Activated CD8-positive, alpha-beta T cell treated with anti-CD3 and anti-CD28 coated beads for 36 hours (primary cell): ENCODE measurements around the gene LGI1. TPM values are rescaled to one million over a fixed set of nuclear protein-coding genes. Genes with fewer than 3 reads are reported as not detected.

Experiments used
- ATAC-seq: fragments of 200-7000 bp; cut with Tn5 transposase; one replicate; pipeline ENCODE4 v1.10.0; 2021; ENCODE audit warnings: mild to moderate bottlenecking, moderate library complexity
- CTCF ChIA-PET: fragments of 350-600 bp; sonication (Branson Sonifier 250); formaldehyde crosslinking; loops from one replicate; lab custom pipeline; 2021; ENCODE audit warnings: antibody characterized with exemption; lab: Charles Lee
- POLR2A ChIA-PET: fragments of 350-600 bp; sonication (Branson Sonifier 250); formaldehyde crosslinking; loops from one replicate; lab custom pipeline; 2021; ENCODE audit warnings: antibody characterized with exemption; lab: Charles Lee
- DNase-seq: peaks from one replicate; pipeline ENCODE4 v3.0.0-alpha.2; 2020
- H3K27ac Mint-ChIP-seq: one replicate; pipeline ENCODE4 v1.8.0; 2021; ENCODE audit warnings: mild to moderate bottlenecking, mixed read lengths
- H3K27me3 Mint-ChIP-seq: one replicate; pipeline ENCODE4 v1.8.0; 2021; ENCODE audit warnings: mixed read lengths
- H3K36me3 Mint-ChIP-seq: one replicate; pipeline ENCODE4 v1.8.0; 2021; ENCODE audit warnings: low read depth, mixed read lengths
- H3K4me1 Mint-ChIP-seq: one replicate; pipeline ENCODE4 v1.8.0; 2021; ENCODE audit warnings: low read depth, mixed read lengths
- H3K4me3 Mint-ChIP-seq: one replicate; pipeline ENCODE4 v1.8.0; 2021; ENCODE audit warnings: mild to moderate bottlenecking, moderate library complexity, mixed read lengths
- H3K9me3 Mint-ChIP-seq: one replicate; pipeline ENCODE4 v1.8.0; 2021; ENCODE audit warnings: mixed read lengths
- CTCF ChIP-seq: fragments of 200-600 bp; IDR thresholded peaks from one replicate; pipeline ENCODE4 v1.8.0; 2022; ENCODE audit warnings: antibody characterized with exemption, mild to moderate bottlenecking
- intact Hi-C: fragments of 100-400 bp; cut with micrococcal nuclease; formaldehyde crosslinking; loops from one replicate; pipeline ENCODE4 v1.10.0; 2022
- total RNA-seq, 2 experiments: library from RNA; stranded (reverse); gene quantifications; one replicate each; pipeline ENCODE4 v1.2.3, GENCODE V29; 2021

Gene LGI1
- total RNA-seq, 2 experiments from 2014 or later = not detected

GRCh38 chr10:93841961-93842360, 84.2 kb downstream of the LGI1 start:
- Mint-ChIP-seq H3K9me3 (no peaks in the 10 kb centered on the region), H3K4me1 (no peaks in the 10 kb centered on the region), H3K36me3 (no peaks in the 10 kb centered on the region), H3K27me3 (no peaks in the 10 kb centered on the region), H3K27ac (no peak overlapping the region), H3K4me3 (no peak overlapping the region)
- ATAC-seq (no peak), DNase-seq (no peak)
- intact Hi-C loops = no loop called here
- TF ChIP-seq CTCF = no peak
- CTCF ChIA-PET = no interaction called here
- POLR2A ChIA-PET = no interaction called here

- H3K27ac Mint-ChIP-seq = no peak overlapping the region
- ChIA-PET POLR2A (no interaction called here), CTCF (interaction anchor here (1.5 kb wide), 1 partner anchor 14 kb away, joined by 3 read pairs; no protein-coding TSS in a partner anchor)
- no peak overlapping the region for H3K4me3 Mint-ChIP-seq
- H3K27me3 Mint-ChIP-seq = no peaks in the 10 kb centered on the region
- ATAC-seq (no peak), DNase-seq (no peak)
- no peaks in the 10 kb centered on the region for H3K9me3 Mint-ChIP-seq
- no peaks in the 10 kb centered on the region for H3K4me1 Mint-ChIP-seq
- intact Hi-C loops = no loop called here
- no peak for TF ChIP-seq CTCF
- no peaks in the 10 kb centered on the region for H3K36me3 Mint-ChIP-seq
Observed at GRCh38 chr10:93844979-93845626, 87.4 kb downstream of the LGI1 start.

Other genes with a start within 250 kb of the LGI1 start
- gene FFAR4, start 191.3 kb upstream of the LGI1 start, total RNA-seq = not detected
- not detected for gene RBP4, start 156.7 kb upstream of the LGI1 start, total RNA-seq
- not detected for gene PDE6C, start 145.4 kb upstream of the LGI1 start, total RNA-seq
- 10 to 100 TPM; 15.1 to 15.8 TPM for gene FRA10AC1, start 55.3 kb upstream of the LGI1 start, total RNA-seq
- 1 to 10 TPM; 2.0 to 3.2 TPM for gene SLC35G1, start 136.0 kb downstream of the LGI1 start, total RNA-seq
- gene PLCE1, start 236.0 kb downstream of the LGI1 start, total RNA-seq = not detected